HFF-Myc (cell line): ENCODE results near the gene ZMIZ1.

ENCODE experiments used
- DNase-seq: peaks from one replicate; pipeline ENCODE4 v3.0.0-alpha.2; 2011; ENCODE audit warnings: low read depth; ENCODE audit errors: extremely low read depth
- H3K4me3 ChIP-seq: replicated peaks from 2 replicates; pipeline ENCODE4 v1.5.1; 2011; ENCODE audit warnings: low read depth, mild to moderate bottlenecking, control low read depth, low read length
- CTCF ChIP-seq: IDR thresholded peaks from 2 replicates; pipeline ENCODE4 v1.5.1; 2012; ENCODE audit warnings: mild to moderate bottlenecking, low read depth, low read length, control low read depth; ENCODE audit errors: missing control alignments

The ZMIZ1 gene

GRCh38 chr10:79305988-79306387 lies 237.2 kb downstream of the ZMIZ1 start:
- TF ChIP-seq CTCF: no peak
- no peak overlapping the region for H3K4me3 ChIP-seq
- DNase-seq: no peak

GRCh38 chr10:79306644-79307220 lies 238.0 kb downstream of the ZMIZ1 start:
- no peak for DNase-seq
- no peak for TF ChIP-seq CTCF
- no peak overlapping the region for H3K4me3 ChIP-seq

- DNase-seq: no peak
- no peak overlapping the region for H3K4me3 ChIP-seq
- no peak for TF ChIP-seq CTCF
Observed at GRCh38 chr10:79308016-79308415, 239.2 kb downstream of the ZMIZ1 start.

GRCh38 chr10:79308969-79309665 lies 240.4 kb downstream of the ZMIZ1 start:
- H3K4me3 ChIP-seq: no peak overlapping the region
- DNase-seq: no peak
- no peak for TF ChIP-seq CTCF

GRCh38 chr10:79310200-79310865 lies 241.6 kb downstream of the ZMIZ1 start:
- TF ChIP-seq CTCF: no peak
- DNase-seq: no peak
- H3K4me3 ChIP-seq: no peak overlapping the region

- H3K4me3 ChIP-seq: no peak overlapping the region
- no peak for TF ChIP-seq CTCF
- DNase-seq: no peak
Observed at GRCh38 chr10:79310911-79311573, 242.3 kb downstream of the ZMIZ1 start.
